Loucy (cell line): ENCODE data around the gene PCDHB11.

ENCODE experiments used
- EZH2phosphoT487 ChIP-seq: fragments of 200-600 bp; IDR thresholded peaks from 2 replicates; pipeline ENCODE4 v1.6.1; 2018; ENCODE audit warnings: antibody characterized with exemption, mild to moderate bottlenecking, moderate library complexity, borderline replicate concordance
- TF ChIP-seq, protein P1 (sequence below): fragments of 200-600 bp; sonication (generic); conservative IDR thresholded peaks from 2 replicates; pipeline ENCODE4 v1.5.1; 2014; ENCODE audit warnings: mild to moderate bottlenecking, antibody characterized with exemption, low read length

DNA sequence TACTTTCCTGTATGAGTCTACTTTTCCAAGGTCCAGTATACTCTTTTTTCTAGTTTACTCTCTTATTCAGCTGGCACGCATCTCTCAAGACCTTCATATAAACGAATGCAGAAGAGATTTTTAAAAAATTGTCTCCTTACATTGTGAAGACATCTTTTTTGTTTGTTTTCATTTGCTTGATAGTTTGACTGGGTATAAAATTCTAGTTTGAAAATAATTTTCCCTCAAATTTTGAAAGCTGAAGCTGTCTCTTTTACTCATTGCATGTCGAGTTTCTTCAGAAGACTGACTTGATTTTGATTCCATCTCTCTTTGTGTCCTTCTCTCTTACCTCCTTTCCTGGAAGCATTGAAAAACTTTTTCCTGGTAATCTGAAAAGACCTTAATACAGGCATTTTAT is 3.1 kb upstream of the PCDHB11 start:
- TF ChIP-seq, protein P1, sequence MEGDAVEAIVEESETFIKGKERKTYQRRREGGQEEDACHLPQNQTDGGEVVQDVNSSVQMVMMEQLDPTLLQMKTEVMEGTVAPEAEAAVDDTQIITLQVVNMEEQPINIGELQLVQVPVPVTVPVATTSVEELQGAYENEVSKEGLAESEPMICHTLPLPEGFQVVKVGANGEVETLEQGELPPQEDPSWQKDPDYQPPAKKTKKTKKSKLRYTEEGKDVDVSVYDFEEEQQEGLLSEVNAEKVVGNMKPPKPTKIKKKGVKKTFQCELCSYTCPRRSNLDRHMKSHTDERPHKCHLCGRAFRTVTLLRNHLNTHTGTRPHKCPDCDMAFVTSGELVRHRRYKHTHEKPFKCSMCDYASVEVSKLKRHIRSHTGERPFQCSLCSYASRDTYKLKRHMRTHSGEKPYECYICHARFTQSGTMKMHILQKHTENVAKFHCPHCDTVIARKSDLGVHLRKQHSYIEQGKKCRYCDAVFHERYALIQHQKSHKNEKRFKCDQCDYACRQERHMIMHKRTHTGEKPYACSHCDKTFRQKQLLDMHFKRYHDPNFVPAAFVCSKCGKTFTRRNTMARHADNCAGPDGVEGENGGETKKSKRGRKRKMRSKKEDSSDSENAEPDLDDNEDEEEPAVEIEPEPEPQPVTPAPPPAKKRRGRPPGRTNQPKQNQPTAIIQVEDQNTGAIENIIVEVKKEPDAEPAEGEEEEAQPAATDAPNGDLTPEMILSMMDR: no peak
- TF ChIP-seq EZH2phosphoT487: no peak
